Activated T-cell treated with anti-CD3 and anti-CD28 coated beads for 48 hours (primary cell): Measurements from ENCODE around the gene ME2.
"Not testable (repeated sequence)": the region's sequence is repeated elsewhere in the genome, so short reads cannot be mapped to it uniquely, and the experiment has no call there.

Source experiments
- DNase-seq: peaks from one replicate; pipeline ENCODE4 v3.0.0-alpha.2; 2020; ENCODE audit warnings: low read depth

The ME2 gene

DNA sequence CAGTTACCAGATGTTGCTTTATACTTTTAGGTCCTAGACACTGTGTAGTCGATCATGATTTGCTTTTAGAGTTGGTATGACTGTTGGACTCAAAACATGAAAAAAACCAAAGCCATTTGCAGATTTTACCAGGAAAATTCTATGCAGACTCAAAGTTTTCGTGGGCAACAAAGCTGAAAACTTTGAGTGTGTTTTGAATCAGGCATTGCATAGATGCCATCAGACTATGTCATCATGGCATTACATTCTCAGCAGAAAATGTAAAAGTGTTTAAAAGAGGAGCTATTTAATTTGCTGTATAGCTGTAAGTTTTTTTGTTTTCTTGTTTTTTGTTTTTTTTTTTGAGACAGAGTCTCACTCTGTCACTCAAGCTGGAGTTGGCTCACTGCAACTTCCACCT lies 45.5 kb downstream of the ME2 start:
- DNase-seq, result no peak

DNA sequence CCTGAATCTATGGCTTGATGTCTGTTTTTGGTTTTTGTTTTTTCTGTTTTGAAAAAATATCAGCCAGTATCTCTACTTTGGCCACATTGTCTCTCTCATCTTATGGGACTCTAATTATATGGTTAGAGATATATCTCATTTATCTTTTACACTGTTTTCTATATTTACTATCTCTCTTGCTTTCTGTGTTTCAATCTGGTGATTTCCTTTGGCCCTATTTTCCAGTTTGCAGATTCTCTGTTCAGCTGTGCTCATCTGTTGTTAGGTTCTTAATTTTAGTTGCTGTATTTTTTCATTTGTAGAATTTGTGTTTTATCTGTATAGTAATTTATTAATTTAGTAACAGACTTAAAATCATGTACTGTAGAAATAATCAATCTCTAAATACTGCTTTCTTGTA lies 47.6 kb downstream of the ME2 start:
- no peak for DNase-seq

DNA sequence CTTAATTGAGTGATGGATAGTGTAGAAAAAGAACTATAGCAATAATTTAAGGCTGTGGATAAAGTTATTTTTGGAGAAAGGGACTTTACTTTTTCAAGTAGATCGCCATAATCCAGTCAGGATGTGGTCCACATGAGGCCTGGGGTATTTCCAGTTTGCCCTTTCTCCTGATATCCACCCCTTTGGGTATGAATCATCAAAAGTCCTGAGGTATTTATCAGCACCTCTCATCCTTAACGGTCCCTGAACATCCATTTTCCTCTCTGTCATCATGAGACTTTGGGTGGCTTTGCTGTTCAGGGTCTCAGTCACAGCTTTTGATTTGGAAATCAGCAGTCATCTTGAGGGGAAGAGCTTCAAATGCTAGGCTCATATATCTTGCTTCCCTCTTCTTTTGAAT lies 49.6 kb downstream of the ME2 start:
- DNase-seq, result no peak

DNA sequence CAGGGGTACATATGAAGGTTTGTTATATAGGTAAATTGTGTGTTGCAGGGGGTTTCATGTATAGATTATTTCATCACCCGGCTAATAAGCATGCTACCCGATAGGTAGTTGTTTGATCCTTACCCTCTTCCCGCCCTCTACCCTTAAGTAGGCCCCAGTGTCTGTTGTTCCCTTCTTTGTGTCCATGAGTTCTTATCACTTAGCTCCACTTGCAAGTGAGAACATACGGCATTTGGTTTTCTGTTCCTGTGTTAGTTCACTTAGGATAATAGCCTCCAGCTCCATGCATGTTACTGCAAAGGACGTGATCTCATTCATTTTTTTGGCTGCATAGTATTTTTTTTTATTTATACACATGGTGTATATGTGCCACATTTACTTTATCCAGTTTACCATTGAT lies 54.8 kb downstream of the ME2 start:
- DNase-seq, result no peak

DNA sequence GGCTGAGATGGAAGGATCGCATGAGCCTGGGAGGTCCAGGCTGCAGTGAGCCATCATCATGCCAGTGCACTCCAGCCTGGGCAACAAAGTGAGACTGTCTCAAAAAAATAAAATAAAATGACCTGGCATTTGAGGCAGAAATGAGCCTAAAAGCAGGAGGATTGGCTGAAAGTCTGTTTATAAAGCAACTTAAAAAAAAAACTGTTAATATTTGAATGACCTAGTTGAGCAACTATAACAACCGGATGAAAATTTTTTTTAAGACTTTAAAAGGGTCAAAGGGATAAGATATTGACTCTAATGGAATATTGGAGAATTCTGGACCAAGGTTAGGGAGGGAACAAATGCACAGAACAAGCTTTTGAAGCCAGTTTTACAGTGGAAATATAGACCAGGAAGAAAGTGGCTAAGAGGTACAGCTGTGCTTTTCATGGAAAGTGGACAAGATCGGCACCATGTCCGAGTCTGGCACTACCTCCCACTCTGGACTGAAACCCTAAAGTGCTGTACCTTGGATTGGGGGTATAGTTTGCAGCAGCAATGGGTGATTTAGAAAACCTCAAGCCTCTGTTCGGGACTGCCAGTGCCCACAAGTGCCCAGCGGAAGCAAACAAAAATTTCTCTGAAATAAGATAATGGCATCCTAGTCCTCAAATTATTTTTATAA lies 55.8 kb downstream of the ME2 start:
- DNase-seq, result no peak

DNA sequence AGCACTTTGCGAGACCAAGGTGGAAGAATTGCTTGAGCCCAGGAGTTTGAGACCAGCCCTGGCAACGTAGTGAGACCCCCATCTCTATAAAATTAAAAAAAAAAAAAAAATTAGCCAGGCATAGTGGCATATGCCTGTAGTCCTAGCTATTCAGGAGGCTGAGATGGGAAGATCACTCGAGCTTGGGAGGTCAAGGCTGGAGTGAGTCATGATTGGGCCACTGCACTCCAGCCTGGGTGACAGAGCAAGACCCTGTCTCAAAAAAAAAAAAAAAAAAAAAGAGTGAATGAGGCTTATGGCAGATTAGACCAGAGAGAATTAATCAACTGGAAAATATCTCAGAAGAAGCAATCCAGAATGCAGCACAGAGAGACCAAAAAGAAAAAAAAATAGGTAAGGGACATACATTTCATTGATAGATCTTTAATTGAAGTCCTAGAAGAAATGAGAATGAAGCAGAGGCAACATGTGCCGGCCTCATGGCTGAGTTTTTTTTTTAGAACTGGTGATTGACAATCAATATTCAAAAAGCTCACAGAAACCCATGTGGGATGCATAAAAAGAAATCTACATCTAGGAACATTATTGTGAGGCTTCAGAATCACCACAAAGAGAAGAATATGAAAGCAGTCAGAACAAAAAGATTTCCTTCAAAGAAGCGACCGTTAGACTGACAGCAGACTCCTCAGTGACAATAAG lies 56.7 kb downstream of the ME2 start:
- DNase-seq, result no peak

DNA sequence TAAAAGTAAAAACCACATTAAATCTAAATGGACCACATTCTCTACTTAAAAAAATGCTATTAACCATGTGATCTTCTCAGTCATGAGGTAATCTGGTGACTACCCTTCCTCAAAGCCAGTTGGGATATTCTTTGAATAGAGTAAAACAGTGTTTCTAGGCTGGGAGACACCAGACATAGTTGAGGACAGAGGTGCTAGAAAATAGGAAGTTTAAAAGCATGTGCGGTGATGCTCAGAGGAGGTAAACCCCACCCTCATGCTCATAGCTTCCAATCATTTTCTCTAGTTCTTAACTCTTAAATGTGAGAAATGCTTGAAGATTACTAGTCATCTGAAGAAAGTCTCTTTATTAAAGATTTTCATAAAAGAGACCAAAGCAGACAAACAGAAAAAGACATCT lies 58.3 kb downstream of the ME2 start:
- no peak for DNase-seq

DNA sequence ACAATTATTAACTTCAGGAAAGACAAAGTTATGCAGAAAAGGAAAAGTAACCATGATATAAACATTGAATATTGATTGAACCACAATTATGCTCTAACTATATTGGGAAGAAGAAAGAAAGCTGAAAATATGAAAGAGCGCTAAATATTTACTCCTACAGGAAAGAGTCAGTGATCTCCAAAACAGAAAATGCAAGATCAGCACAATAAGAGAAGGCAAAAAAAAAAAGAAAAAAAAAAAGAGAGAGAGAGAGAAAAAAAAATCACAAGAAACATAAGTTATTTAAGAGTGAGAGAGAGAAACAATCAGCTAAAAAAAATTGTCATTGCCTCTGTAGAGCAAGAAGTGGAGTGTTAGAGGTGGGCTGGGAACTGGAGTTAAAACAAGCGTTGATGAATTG lies 60.0 kb downstream of the ME2 start:
- DNase-seq, result no peak

DNA sequence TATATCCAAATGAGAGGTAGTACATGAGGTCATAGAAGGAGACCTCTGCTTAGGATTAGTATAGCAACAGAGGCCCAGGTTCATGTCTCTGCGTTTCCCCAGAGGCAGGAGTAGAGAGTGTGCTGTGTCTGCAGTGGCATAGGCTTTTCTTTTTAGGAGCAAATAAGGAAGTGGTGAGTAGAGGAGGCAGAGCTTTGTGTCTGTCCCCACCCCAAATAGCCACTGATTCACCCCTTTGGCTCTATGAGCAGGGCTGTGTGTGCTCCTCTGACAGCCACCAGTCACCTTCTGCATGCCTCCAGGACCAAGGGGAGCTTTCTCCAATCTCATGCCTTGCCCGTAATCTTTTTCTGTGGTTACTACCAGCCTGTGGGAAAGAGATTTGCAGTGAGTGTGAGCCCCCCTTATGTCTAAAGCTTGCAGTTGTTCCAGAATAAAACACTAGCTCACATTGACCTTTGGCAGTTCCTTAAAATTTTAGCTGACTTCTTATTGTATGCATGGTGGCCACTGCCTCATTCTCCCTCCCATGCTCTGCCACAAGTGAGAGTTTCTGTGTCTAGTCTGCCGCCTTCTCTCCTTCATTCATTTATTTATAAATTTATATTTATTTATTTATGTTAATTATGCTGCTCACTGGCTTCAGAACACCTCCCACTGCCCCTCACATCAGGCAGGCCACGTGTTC lies 65.5 kb downstream of the ME2 start:
- no peak for DNase-seq

DNA sequence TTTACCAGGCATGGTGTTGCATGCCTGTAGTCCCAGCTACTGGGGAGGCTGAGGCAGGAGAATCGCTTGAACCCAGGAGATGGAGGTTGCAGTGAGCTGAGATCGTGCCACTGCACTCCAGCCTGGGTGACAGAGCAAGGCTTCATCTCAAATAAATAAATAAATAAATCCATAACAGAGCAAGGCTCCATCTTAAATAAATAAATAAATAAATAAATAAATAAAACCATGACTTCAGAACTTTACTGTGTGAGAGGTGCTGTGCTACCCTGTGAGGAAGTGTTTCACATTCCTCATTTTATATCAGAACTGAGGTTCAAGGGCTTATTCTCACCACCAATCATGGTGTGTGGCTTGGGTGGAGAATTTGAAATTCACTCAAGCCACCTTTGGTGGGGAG lies 67.0 kb downstream of the ME2 start:
- not testable (repeated sequence) for DNase-seq

DNA sequence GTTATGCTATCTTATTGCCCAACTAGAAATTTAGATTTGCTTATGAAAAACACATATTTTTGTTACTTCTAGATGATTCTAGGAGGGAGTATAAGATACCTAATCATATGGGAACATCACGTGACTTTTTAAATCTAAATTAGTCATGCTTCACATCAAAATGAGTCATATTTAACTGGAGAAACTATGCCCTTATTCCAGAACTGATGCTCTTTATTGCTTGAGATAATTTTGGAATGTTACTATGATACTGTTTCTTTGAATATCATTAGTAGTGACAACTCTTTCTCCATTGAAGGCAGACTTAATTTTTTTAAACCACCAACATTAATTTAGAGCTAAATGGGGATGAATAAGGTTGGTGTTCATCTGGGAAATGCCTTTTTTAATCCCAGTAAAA lies 69.0 kb downstream of the ME2 start:
- DNase-seq, result no peak

DNA sequence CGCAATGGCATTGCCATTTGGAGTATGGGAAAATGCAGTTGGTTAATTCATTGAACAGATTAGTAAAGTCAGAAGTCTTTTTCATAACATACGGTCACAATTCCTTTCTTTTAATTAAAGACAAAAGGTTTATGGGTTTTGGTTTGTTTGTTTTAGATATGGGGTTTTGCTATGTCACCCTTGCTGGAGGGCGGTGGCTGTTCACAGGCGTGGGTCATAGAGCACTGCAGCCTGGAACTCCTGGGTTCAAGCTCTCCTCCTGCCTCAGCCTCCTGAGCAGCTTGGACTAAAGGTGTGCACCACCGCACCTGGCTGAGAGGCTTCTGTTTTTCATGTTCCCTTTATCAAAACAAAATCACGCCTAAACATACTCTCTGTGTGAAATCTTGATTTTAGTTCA lies 70.3 kb downstream of the ME2 start:
- DNase-seq, result no peak

DNA sequence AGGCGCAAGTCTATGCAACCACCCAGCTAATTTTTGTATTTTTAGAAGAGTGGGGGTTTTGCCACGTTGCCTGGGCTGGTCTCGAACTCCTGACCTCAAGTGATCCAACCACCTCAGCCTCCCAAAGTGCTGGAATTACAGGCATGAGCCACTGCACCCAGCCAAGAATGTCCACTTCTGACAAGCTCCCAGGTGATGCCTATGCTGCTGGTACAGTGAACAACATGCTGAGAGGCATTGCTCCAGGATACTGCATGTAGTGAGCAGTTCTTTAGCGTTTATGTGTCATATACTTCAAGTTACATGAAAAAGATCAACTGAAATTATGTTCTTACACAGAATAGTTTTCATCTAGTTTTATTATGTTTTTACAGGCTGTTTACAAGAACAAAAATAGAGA lies 71.7 kb downstream of the ME2 start:
- DNase-seq, result no peak

DNA sequence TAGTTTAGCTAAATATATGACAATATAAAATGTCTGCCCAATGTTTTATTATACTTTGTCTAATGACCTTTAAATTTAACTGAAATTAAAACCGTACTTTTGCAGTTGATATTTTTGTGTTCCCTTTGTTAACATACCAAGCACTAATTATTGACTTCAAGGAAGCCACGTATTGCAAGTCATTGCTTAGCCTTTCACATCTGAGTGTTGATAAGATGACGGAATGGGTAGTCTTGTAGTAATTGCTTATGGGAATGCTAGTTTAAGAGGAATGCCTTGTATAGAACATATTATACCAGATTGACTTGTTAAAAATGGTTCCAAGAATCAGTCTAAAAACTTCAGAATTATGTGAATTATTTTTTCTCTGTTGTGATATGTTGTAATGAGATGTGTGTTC lies 74.9 kb downstream of the ME2 start:
- no peak for DNase-seq

DNA sequence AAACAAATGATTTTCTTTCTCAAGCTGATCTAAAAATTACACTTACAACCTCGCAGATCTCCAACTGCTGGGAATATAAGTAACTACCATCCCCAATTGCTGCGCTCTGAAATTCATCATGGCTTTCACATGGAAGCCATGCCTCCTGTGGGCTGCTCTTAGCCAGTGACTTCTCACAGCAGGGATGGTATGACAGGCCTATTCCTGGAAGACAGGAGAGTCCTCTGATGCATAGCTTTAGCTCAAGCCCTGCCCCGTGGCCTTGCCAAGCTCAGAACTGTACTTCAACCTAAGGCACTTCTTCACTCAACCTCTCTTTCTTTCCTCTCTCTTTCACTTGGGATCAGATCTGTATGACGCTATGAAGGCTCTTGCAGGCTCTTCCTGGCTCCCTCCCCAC lies 76.3 kb downstream of the ME2 start:
- DNase-seq, result no peak

DNA sequence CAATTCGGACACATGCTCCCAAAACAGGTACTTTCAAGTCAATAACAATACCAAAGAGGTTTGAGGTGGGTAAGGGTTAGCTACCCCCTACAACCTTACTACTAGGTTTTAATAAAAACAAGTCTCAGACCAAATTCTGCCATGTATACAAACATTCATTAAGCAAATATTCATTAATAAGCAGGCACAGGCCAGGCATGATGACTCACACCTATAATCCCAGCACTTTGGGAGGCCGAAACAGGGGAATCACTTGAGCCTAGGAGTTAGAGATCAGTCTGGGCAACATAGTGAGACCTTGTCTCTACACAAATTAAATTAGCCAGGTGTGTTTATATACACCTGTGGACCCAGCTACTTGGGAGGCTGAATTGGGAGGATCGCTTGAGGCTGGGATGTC lies 77.2 kb downstream of the ME2 start:
- no peak for DNase-seq

DNA sequence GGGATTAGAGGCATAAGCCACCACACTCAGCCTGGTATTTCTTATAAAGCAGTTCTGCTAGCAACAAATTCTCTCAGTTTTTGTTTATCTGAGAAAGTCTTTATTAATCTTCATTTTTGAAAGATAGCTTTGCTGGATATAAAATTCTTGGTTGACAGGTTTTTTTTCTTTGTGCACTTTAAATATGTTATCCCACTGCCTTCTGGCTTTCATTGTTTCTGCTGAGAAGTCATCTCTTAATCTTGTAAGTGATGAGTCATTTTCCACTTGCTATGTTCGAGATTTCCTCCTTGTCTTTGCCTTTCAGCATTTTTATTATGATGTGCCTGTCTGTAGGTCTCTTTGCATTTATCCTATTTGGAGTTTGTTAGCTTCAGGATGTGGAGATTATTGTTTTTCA lies 83.1 kb downstream of the ME2 start:
- no peak for DNase-seq

DNA sequence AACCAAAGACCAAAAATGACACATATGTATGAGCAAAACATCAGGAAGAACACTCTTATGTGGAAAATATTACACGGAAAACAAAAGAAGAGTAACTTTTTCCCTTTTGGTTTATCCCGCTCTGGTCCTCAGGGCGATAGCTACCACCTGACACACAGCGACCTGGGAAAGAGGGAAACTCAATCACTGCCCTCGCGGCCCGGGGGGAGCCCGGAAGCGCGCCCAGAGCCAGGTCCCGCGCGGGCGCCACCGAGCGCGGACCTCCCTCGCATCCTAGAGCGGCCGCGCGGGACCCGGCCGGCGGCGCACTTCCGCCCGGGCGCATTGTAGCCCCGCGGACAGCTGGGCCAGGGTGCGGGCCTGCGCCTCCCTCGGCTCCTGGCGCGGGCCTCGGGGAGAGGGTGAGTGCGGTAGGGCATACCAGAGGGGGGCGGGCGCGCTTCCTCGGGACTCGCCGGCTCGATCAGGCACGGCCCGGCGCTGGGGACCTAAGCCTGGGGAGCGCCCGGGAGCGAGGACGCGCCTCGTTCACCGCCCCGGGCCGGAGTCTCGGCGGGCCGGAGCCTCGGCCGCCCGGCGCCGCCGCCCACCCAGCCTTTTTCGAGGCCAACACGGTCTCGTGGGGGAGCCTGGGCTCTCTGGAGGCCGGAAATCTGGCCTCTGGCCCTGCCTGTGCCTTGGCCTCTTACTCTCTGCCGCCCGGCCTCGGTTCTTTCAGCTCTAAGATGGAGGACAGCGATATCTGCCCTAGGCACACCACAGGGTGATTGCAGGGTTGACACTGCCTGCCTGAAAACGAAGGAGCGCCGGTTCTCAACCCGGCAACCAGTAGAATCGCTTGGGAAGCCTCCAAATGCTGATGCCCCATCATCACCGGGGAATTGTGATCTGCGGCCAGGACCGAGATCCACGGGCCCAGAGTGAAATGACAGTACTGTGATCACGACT lies 89.1 kb downstream of the ME2 start, which contains the start of gene ELAC1:
Gene ELAC1 (plus strand): TSS at position 327 of the 948 bp plus-strand sequence. CDS start 6,365 bp downstream, outside the sequence.
- DNase-seq, result peak; percentile 69

DNA sequence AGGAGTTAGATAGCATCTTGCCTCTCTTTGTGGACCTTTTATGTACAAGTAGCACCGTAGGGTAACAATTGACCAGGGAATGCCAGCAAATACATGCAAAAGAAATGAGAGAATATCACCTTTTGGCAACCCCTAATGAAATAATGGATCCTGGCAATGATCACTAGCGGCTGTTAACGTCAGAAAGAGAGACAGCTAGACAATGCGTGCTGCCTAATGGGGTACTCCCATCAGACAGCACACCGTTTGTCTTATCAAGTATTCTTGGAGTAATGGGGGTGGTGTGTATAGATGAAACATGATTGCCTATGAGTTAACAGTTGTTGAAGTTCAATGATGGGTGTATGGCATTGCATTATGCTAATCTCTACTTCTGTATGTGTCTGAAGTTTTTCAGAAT lies 90.5 kb downstream of the ME2 start:
- no peak for DNase-seq

DNA sequence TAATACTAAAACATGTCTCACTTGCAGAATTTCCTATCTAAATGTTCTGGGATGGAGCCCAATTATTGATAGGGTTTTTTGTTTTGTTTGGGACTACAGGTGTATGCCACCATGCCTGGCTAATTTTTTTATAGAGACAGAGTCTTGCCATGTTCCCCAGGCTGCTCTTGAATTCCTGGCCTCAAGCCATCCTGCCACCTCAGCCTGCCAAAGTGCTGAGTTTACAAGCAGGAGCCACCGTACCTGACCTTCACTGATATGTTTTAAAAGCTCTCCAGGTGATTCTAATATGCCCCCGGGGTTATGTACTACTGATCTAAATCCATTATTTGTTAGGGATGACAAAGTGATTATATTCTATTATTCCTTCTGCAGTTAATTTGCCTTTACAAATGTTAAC lies 91.1 kb downstream of the ME2 start:
- DNase-seq, result no peak

DNA sequence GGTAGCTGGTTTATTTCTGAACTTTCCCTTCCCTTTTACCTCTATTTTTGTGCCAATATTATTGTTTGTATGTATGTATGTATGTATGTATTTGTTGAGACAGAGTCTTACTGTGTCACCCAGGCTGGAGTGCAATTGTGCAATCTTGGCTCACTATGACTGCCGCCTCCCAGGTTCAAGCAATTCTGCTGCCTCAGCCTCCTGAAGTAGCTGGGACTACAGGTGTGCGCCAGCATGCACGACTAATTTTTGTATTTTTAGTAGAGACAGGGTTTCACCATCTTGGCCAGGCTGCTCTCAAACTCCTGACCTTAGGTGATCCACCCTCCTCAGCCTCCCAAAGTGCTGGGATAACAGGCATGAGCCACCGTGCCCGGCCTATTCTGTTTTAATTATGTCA lies 93.5 kb downstream of the ME2 start:
- not testable (repeated sequence) for DNase-seq
